Kidney capillary endothelial cell (primary cell): ENCODE data around the gene TMEM140.

Experiments used
- DNase-seq: peaks from one replicate; pipeline ENCODE4 v3.0.0-alpha.2; 2018; ENCODE audit warnings: low spot score

Gene TMEM140

DNA sequence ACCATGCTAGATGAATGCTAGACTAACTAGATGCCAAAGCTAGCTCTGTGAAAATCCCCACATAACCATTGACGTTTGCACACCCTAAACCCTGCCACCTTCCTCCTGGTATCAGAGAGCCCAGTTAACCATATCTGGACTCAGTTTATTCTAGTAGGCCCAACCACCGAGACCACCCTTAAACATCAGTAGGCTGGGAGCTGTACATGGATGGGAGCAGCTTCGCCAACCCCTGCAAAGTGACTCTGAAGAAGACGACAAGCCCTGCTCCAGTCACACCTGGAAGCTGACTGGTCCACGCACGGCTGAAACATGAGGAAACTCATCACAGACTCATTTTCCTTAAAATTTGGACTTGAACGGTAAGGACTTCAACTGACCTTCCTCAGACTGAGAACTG lies 27.1 kb downstream of the TMEM140 start:
- no peak for DNase-seq

DNA sequence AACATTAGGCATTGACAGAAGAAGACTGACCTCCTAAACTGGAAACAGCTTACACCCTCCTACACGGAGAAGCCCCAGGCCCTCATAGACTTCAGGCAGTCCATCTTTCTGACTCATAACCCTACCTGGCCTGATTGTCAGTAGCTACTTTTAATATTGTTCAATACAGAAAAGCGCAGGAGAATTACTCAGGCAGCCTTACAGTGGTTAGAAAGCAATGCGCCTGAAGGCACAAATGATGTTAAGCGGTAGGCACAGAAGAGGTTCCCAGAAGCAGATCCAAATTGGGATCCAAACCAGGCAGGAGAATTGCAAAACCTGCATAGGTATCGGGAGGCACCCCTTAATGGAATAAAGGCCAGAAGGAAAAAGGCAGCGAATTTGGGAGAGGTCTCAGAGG lies 28.1 kb downstream of the TMEM140 start:
- no peak for DNase-seq

DNA sequence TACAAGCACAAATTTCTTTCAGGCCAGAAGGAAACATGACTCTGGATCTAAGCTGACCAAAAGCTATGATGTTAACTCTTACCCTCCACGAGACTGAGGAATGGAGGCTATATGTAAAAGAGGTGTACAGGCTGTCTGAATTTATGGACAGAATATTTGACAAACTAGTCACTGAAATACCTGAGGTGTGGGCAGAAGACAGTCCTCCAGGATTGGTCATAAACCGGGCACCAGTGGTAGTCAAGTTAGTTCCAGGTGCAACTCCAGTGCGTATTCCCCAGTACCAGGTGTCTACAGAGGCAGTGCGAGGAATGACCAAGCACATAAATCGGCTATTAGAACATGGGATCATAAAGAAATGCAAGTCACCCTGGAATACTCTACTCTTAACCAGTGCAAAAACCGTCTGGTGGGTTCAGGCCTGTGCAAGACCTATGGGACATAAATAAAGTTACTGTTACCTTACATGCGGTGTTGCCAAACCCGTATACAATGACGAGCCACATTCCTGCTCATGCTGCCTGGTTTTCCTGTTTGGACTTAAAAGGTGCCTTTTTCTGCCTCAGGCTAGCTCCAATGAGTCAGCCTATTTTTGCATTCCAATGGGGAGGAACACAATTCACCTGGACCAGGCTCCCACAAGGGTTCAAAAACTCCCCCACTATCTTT lies 29.3 kb downstream of the TMEM140 start:
- DNase-seq, result no peak

DNA sequence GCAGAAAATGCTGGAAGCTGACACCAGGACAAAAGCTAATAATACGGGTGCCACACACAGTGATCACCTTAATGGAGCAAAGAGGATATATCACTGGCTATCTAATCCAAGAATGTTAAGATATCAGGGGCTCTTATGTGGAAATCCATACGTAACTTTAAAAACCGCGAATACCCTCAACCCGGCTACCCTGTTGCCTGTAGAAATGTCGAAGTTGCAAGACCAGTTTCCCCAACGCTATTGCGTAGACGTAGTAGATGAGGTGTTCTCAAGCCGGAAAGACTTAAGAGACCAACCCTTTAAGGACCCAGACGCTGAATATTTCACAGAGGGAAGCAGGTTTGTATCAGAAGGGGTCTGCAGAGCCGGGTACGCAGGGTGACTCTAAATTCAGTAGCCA lies 30.5 kb downstream of the TMEM140 start:
- no peak for DNase-seq

DNA sequence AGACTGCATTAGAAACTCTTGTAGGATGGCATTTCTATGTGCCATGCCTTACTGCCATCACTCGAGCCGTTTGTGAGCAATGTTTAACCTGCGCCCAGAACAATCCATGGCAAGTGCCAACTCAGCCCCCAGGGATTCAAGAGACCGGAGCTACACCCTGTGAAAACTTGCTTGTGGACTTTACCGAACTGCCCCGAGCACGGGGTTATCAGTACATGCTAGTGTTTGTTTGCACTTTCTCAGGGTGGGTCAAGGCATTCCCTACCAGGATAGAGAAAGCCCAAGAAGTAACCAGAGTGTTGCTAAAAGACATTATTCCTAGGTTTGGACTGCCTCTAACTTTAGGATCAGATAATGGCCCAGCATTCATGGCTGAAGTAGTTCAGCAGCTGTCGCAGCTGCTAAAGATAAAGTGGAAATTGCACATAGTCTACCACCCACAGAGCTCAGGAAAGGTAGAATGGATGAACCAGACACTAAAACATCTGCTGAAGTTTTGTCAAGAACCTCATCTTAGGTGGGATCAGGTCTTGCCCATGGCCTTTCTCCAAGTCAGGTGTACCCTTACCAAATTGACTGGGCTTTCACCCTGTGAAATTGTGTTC lies 31.6 kb downstream of the TMEM140 start:
- no peak for DNase-seq

DNA sequence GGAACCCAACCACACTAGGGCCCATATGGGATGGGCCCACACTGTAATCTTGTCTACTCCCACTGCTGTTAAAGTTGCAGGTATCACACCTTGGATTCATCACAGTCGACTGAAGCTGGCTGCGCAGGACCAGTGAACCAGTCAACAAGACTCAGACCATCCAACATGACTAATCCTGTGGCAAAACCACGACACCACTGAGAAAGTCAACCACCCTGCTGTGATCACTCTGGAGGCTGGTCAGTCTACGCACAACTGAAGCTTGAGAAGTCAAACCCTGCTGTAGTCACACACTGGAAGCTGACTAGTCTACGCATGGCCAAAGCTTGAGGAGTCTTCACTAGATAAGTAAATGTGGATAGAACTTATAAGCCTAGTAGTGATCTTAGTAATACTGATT lies 32.2 kb downstream of the TMEM140 start:
- no peak for DNase-seq

DNA sequence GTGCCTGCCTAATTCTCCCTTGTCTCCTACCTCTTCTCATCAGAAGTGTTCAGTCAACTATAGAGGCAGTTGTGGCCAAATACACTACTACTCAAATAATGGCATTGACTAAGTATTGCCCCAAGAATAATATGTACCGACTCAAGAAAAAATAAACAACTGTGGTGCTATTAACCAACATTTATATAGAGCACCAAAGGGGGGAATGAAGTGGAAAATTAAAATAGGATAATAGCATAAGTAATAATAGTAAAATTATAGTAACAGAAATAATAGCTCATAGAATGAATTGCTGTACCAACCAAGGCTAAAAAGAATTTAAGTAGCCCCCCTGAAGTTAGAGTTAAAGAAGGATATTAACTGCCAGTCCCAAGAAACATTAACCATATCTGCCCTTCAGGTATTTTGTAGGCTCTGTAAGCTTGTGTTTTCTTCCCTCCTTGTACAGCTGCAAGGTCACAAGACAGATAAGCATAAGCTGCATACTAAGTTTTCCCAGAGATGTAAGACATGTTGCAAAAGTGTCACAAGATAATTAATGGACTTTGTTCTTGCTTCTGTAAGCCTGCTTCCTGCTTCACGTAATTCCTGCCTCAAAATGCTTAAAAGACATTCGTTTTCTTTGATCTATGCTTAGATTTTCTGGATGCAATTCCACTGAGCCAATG lies 33.5 kb downstream of the TMEM140 start:
- no peak for DNase-seq

DNA sequence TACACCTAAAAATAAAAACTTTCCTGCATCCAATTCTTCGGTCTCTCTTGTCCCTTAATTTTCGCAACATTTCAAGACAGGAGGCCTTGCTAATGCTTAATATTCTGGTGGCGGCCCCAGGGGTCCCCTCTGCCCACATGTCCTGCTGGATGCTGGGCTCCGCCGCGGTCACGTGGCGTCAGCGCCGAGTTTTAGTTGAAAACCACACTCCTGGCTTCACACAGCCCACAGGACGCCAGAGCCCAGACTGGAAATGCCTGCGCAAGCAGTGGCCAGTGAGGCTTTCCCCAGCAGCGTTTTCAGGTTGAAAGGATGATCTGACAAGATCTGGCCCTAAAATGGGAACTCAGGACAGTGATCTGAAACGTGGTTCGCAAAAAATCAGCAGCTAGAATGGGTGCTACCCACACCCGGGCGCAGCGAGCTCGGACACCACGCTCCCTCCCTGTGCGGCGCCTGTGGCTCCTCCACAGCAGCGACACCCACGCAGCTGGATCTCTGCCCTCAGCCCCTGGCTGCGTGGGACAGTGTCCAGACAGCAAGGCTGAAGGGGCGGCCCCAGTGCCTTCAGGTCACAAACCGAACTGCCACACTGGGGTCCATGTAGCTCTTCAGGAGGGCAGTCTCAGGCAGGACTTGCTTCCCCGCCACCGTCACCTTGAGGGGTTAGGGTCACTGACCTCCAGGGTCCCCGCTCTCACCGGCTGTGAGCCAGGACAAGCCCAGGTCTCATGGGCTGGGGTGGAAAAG lies 34.2 kb downstream of the TMEM140 start:
- DNase-seq, result no peak

DNA sequence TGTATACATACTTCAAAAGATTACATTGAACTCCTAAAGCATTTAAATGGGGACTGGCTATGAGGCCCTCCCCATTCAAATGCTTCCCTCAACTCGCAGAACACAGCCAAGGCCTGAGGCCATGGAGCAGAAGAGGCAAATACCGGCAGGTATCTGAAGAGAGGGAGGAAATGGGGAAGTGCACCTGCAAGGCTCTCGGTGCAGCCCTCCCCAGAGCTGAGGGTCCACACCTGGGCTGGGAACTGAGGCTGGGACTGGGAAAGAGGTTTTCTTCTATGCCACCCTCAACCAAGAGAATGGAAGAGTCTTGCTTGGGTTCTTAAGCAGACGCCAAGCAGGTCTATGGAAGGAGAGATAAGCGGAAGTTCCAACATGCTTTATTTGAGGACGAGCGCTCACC lies 35.6 kb downstream of the TMEM140 start:
- no peak for DNase-seq

DNA sequence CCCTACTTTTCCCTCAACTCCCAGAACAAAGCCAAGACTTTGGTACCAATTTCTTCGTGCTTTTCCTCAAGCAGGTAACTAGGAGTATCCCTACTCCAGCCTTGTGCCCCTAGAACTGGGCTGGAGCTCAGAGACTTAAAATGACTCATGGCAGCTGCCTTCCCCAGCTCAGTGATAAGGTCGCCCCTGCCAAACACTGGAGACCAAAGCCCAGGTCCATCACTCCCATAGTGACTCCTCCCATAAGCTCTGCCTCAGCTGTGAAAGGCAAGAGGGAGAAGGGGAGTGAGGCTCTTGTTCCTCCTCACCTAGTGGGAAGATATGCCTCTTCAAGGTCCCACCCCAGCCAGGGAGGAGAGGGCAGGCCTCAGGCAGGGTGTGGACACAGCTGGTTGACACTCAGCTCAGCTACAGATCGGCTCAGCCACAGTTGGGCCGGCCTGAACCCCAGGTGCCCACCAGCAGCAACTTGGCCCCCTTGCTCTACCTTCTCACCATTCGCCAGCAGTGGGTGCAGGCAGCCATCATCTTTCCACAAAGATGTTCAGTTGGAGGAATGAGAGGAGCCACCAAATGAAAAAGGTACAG lies 36.5 kb downstream of the TMEM140 start:
- no peak for DNase-seq

DNA sequence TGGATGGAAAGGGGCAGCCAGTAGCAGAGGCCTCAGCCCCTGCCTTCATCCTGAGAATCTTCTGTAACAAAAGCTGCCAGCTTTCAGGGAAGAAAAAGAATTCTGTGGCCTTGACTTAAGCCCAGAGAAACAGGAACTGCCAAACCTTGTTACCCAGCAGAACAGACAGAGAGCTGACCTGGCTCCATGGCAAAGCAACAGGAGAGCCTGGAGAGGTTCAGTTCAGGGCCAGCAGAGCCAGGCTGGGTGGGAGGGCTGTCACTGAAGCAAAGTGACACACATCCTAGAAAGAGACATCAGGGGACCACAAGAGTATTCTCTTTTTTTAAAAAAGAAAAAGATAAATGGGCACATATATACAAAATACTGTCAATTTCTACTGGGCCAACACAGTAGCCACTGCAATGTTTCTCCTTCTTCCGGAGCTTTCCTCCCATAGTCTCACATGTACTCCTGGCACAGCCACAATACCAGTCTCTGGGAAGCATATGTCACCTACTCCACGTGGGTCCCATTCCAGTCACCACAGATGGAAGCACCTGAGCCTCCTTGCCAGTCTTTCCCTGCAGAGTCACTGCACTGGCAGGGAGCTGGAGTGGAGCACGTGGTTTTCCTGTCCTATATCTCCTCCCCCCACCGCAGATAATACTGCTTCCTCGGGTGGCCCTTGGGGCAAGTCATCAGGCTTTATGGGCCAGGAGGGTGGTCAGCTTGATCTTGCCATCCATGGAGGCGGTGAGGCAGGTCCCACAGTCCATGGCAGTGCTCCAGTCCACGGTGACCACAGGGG lies 37.8 kb downstream of the TMEM140 start:
- no peak for DNase-seq

DNA sequence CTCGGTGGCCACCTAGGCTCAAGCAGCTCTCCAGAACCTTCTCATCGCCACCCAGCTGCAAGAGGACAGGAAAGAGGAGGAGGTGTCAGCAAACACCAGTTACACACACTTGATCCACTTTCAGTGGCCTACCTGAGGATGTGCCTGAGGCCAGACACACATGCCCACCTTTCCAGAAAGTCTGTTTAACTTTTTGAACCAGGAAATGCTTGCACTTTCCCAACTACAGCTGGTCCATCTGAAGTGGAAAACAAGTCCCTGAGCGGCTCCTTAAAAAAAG lies 38.3 kb downstream of the TMEM140 start:
- no peak for DNase-seq

DNA sequence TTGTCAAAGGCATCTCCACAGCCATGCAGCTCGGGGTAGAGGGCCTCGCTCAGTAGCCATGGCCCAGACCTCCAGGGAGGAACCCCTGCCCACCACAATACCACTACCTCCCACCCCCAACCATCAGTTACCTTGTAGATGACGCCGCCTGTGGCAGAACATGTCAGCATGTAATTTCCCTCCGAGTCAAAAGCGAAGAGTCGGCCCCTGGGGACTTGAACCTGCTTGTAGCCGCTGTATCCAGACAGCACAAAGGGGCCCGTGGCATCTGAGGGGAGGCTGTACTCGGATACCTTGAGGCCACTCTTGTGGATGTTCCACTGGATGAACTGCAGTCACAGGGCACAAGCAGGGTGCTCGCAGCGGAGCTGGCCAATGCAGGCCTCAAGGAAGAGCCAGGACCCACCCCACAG lies 39.0 kb downstream of the TMEM140 start:
- DNase-seq, result no peak

DNA sequence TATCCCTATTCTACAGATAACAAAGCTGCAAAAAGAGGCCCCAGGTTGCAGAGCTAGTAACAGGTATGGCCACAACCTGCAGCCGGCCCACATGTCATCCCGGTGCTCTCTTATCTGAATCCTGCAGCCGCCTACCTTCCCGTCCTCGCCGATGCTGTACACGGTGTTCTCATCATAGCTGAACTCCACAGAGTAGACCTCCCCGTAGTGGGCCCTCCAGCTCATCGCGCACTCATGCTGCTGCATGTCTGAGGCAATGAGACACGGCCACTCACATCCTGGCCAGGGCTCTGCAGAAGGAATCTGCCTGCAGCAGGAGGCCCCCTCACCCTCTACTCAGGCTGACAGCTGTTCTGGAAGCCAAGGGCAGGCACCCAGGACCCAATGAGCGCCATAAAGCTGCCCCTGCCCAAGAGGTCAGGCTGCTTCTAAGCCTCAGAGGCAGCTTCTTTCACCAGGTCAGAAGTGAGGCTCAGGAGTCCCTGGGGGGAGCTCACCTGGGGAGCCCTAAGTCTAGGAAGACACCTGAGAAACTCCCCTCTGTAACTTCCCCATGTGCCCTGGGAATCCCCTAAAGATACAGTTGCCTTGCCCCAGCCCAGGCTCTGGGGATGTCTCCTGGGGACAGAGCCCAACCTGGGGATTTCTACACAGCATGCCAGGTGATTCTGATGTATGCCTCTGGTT lies 40.6 kb downstream of the TMEM140 start:
- DNase-seq, result no peak

DNA sequence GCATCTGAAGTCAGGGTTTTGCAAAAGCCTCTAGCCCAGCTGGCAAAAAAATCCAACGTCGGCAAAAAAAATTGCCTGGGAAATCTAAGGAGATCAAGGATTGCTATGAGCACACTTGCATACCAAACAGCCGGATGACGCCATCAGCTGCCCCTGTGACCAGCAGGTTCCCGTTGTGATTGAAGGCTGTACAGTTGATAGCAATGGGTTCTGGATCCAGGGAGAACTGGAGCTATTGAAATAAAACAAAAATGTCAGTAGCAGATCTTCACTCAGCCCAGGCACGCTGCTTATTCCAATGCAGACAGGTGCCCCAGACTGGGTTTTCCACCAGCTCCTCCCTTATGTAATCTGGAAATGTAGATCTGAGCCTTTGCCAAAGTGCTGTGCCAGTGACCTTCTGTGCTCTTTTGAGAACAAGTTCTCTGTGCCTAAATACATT lies 41.4 kb downstream of the TMEM140 start:
- DNase-seq, result no peak

DNA sequence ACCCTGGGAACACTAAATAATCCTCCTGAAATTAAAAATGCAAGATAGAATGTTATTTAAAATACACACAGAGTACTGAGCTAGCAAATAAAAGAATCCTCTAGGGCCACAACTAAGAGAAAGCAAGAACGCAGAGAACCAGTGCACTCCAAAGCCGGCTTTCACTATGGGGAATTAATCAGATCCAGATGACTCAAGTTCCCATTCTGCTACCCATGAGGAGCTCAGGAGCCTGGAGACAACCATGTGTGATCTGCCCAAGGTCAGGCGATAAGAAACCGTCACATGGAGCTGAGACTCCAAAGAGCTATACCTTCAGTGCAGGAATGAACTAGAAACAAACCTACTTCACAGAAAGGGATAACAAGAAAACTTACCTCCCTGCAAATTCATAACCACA lies 42.1 kb downstream of the TMEM140 start:
- no peak for DNase-seq

DNA sequence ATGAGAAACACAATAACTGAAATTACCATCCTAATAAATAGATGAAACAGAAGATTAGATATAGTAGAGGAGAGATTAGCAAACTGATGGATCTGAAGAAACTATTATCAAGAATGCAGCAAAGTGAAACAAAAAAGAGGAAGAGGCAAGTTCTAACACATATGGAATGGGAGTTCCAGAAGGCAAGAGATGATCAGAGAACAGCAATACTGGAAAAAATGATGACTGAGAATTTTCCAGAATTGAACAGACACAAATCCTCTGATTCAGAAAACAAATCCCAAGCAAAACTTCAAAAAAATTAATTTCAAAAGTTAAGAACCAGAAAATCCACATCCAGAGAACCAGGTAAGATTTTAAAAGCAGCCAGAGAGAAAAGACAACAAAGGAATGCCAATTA lies 42.8 kb downstream of the TMEM140 start:
- DNase-seq, result no peak

DNA sequence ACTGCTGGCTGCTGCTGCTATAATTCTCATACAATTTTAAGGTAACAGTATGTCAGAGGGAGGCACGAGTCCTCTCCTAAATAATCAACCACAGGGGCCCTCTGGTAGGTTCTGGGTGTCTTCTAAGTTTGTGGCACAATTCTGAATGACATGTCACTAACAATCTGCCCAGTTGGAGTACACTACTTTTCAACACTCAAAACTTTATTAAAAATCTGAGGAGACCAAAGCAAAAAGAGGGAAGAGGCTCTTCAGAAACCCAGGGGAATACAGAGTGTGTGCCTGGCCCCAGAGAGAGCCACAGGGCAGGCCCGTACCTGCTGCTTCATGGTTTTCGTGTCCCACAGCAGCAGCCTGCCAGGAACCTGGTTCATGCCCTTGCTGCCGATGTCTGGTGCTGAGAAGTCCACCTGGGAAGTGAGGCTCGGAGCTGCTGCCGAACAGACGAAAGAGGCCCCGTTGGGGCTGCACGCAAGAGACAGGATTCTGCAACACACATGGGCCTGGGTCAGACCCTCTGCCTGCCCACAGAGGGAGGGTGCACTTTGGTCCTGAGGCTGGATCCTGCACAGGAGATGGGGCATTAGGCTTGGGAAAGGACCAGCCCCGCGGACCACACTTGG lies 45.2 kb downstream of the TMEM140 start:
- DNase-seq, result no peak

DNA sequence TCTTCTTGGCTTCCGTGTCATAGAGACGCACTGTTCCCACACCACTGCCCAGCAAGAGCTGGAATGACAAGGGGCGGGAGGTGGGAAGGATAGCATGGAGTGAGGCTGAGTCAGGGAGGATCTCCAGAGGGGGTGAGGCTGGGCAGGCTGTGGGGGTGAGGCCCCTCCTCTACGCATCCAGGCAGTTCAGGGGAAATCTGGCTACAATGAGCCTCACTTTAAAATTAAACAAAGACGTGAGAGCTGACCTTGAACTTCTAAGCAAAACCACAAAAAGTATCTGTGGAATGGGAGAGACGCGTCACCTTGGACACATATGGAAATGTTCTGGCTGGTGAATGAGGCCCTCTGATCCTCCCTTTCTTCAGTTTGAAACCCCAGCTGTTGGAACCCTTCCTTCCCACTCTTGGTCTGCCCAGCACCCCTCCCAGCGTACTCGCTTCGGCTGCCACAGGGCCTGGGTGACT lies 45.8 kb downstream of the TMEM140 start:
- DNase-seq, result no peak

DNA sequence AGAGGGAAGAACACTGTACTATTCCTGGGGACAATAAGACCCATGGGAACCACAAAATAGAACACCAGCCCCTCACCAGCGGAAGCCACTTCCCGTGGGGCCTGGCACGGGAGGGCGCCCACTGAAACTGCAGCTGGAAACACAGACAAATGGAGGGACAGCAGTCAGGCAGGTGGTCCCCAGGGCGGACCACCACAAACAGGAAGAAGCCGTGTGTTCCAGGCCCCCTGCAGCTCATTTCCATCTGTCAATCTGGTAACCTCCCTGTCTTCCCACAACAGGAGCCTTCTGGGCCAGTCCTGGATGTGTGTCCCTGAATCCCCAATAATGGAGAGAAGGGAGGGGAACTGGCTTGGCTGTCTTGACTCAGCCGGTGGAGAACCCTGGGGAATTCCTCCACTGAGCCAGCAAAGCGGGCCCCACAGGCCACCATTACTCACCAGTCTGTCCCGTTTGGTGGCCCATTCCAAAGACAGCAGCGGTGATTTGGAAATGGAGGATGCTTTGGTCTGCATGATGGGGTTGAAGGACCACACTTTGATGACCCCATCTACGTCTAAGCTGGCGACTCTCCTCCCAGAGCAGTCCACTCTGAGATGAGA lies 46.7 kb downstream of the TMEM140 start:
- DNase-seq, result no peak
